PC-9 (cell line): Measurements from ENCODE around the gene ASCC1.

Experiments used
- EZH2 ChIP-seq: fragments of 200-600 bp; sonication (generic); IDR thresholded peaks from 2 replicates; pipeline ENCODE4 v1.8.0; 2017; ENCODE audit warnings: antibody characterized with exemption, low read depth
- TF ChIP-seq, protein P1 (sequence below): fragments of 200-600 bp; sonication (generic); conservative IDR thresholded peaks from 2 replicates; pipeline ENCODE4 v1.6.1; 2017; ENCODE audit warnings: mixed run types, antibody characterized with exemption, mild to moderate bottlenecking, moderate library complexity

DNA sequence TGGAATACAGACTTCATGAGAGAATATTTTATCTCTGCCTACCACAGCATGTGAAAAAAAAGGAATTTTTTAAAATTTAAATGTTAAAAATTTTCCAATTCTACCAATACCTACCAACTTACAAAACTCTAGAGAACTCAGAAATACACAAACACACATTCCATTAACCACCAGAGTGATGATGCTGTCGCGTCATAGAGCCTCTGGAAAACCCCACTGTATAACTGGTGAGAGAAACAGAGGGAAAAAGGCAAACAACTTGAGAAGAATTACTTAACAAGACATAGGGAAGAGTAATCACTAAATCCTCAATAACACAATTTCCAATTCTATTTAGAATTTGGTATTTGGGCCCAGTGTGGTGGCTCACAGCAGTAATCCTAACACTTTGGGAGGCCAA is 121.5 kb downstream of the ASCC1 start:
- TF ChIP-seq, protein P1, sequence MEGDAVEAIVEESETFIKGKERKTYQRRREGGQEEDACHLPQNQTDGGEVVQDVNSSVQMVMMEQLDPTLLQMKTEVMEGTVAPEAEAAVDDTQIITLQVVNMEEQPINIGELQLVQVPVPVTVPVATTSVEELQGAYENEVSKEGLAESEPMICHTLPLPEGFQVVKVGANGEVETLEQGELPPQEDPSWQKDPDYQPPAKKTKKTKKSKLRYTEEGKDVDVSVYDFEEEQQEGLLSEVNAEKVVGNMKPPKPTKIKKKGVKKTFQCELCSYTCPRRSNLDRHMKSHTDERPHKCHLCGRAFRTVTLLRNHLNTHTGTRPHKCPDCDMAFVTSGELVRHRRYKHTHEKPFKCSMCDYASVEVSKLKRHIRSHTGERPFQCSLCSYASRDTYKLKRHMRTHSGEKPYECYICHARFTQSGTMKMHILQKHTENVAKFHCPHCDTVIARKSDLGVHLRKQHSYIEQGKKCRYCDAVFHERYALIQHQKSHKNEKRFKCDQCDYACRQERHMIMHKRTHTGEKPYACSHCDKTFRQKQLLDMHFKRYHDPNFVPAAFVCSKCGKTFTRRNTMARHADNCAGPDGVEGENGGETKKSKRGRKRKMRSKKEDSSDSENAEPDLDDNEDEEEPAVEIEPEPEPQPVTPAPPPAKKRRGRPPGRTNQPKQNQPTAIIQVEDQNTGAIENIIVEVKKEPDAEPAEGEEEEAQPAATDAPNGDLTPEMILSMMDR, result no peak
- no peak for TF ChIP-seq EZH2
